Peyer's patch (tissue), 4 donors: ENCODE data around the gene TEAD4. TPM values are rescaled to one million over a fixed set of nuclear protein-coding genes. Genes with fewer than 3 reads are reported as not detected.

Source experiments
- DNase-seq, 3 donors: peaks; one replicate each; pipeline ENCODE4 v3.0.0-alpha.2; 2017 to 2019
- H3K27ac ChIP-seq, 4 donors: fragments of 200-600 bp; sonication (generic); one replicate each; pipeline ENCODE4 v1.5.1; 2016 to 2019
- H3K27me3 ChIP-seq, 2 donors: fragments of 200-600 bp; sonication (generic); one replicate each; pipeline ENCODE4 v1.5.1; 2019
- H3K36me3 ChIP-seq, 3 donors: fragments of 200-600 bp; sonication (generic); one replicate each; pipeline ENCODE4 v1.5.1; 2016 to 2019
- H3K4me1 ChIP-seq, 4 donors: fragments of 200-600 bp; sonication (generic); one replicate each; pipeline ENCODE4 v1.5.1; 2016 to 2019
- H3K4me3 ChIP-seq, 4 donors: fragments of 200-600 bp; sonication (generic); 1 replicate in 3 of 4; 2 replicates in 1 of 4; pipeline ENCODE4 v1.5.1; 2016 to 2019; ENCODE audit warnings: mild to moderate bottlenecking in 1 of 4
- H3K9me3 ChIP-seq, 4 donors: fragments of 200-600 bp; sonication (generic); one replicate each; pipeline ENCODE4 v1.5.1; 2016 to 2019; ENCODE audit warnings: mild to moderate bottlenecking in 1 of 4
- POLR2A ChIP-seq, 2 donors: fragments of 450-650 bp; IDR thresholded peaks; one replicate each; pipeline ENCODE4 v1.5.1; 2017; ENCODE audit warnings: antibody characterized with exemption in 2 of 2, mild to moderate bottlenecking in 2 of 2, moderate library complexity in 2 of 2
- total RNA-seq, 4 donors: library from RNA; depleted of rRNA; stranded (reverse); fragments of >200 nt; gene quantifications; one replicate each; pipeline ENCODE4 v1.1.0, GENCODE V29; 2016
- TF ChIP-seq, protein P1 (sequence below), 6 experiments: fragments of 450-650 bp in 4 of 6; fragments of 200-600 bp in 2 of 6; sonication (generic) in 1 of 6; IDR thresholded peaks; one replicate each; pipeline ENCODE4 v1.5.1; 2017 to 2019; ENCODE audit warnings: antibody characterized with exemption in 6 of 6, mild to moderate bottlenecking in 3 of 6, moderate library complexity in 1 of 6

Gene TEAD4
- total RNA-seq, 4 donors from 2014 or later: 4.3 to 6.6 (median 5.1) TPM

DNA sequence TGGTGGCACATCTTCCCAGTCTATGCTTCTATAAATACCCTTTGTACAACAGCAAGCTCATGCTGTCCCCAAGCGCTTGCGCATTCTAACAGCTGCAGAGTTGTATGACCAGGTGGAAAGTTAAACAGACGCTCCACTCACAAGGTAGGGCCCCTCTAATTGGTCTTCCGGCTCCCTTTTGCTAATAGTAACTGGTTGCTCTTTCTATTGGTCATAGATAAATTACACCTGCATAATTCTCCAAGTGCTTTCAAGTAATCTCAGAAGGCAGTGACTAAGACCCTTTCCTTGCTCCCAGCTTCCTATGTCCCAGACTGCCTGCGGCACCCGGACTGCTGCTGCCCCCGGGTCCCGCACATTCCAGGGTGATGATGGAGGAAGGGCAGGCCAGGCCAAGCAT is 111.9 kb downstream of the TEAD4 start:
- TF ChIP-seq POLR2A (IDR thresholded peaks at IDR 0.05): no peak
- TF ChIP-seq, protein P1, sequence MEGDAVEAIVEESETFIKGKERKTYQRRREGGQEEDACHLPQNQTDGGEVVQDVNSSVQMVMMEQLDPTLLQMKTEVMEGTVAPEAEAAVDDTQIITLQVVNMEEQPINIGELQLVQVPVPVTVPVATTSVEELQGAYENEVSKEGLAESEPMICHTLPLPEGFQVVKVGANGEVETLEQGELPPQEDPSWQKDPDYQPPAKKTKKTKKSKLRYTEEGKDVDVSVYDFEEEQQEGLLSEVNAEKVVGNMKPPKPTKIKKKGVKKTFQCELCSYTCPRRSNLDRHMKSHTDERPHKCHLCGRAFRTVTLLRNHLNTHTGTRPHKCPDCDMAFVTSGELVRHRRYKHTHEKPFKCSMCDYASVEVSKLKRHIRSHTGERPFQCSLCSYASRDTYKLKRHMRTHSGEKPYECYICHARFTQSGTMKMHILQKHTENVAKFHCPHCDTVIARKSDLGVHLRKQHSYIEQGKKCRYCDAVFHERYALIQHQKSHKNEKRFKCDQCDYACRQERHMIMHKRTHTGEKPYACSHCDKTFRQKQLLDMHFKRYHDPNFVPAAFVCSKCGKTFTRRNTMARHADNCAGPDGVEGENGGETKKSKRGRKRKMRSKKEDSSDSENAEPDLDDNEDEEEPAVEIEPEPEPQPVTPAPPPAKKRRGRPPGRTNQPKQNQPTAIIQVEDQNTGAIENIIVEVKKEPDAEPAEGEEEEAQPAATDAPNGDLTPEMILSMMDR (IDR thresholded peaks at IDR 0.05): no peak
- Histone ChIP-seq H3K9me3 (no peaks in the 10 kb centered on the region), H3K4me3 (no peak overlapping the region), H3K27me3 (no peaks in the 10 kb centered on the region), H3K4me1 (no peaks in the 10 kb centered on the region), H3K27ac (no peak overlapping the region), H3K36me3 (no peaks in the 10 kb centered on the region)
- DNase-seq: no peak

DNA sequence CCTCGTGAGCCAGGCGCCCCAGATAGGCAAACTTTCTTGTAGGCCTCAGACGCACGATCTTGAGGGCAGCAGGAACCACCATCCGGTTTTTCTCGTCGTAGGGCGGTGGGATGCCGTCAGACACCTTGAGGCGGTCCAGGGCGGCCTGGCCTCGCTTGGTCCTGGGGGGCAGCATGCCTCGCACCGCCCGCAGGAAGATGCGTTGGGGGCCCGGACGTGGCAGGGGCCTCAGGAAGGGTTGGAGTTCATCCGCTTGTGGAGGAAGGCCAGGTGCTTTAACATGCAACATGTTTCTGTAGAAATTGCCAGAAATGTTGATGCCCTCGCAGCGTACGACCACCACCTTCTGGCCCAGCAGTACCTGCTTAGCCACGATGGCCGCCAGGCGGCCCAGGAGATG is 112.5 kb downstream of the TEAD4 start:
- no peaks in the 10 kb centered on the region for H3K36me3 ChIP-seq
- no peak overlapping the region for H3K27ac ChIP-seq
- TF ChIP-seq POLR2A (IDR thresholded peaks at IDR 0.05): no peak
- TF ChIP-seq, protein P1 (IDR thresholded peaks at IDR 0.05): no peak
- H3K9me3 ChIP-seq: no peaks in the 10 kb centered on the region
- no peaks in the 10 kb centered on the region for H3K27me3 ChIP-seq
- H3K4me1 ChIP-seq: peaks cover 0 to 6% (median 2%) of the 10 kb centered on the region in 4 donors
- DNase-seq: no peak
- no peak overlapping the region for H3K4me3 ChIP-seq

DNA sequence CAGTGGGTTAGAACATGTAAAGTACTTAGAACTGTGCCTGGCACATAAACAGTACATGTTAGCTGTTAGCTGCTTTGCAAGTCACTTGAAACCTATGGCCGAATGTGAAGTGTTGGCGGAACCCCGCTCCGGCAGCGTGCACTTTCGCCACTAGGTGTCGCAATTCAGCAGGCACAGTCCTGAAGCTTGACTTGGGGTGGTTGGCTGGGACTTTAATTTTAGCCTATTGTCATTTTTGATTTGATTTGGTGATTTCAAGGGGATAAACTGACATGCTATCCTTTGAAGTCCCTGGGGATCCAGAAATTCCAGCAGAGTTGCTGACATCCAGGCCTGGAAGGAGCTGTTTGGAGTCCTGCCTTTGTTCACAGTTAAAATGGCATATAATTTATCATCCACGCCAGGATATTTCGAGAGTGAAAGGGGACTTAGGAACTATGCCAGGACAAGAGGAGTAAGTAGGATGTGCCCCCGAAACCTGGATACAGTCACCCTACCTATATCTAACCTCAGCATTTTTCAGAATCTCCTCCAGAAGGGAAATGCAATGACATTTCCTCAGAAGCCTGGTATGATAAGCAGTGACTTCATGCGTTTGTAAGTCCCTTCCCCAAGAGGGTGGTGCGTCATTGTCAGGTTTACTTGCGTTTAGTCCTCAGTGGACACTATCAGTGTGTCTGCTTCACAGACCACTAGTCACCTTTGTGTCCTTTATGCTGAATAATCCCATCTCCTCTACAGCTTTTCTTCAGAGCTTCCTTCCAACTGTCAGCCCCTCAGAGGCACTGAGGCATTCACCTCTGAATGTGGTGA is 114.4 kb downstream of the TEAD4 start:
- Histone ChIP-seq H3K27ac (no peak overlapping the region), H3K36me3 (no peaks in the 10 kb centered on the region), H3K27me3 (no peaks in the 10 kb centered on the region), H3K4me3 (no peak overlapping the region), H3K9me3 (no peaks in the 10 kb centered on the region), H3K4me1 (peaks cover 0 to 8% (median 3%) of the 10 kb centered on the region in 4 donors)
- DNase-seq: peak; percentile 63 to 92 (median 88)
- TF ChIP-seq, protein P1 (IDR thresholded peaks at IDR 0.05): peak; percentile 83 to 95 (median 90)
- TF ChIP-seq POLR2A (IDR thresholded peaks at IDR 0.05): no peak

DNA sequence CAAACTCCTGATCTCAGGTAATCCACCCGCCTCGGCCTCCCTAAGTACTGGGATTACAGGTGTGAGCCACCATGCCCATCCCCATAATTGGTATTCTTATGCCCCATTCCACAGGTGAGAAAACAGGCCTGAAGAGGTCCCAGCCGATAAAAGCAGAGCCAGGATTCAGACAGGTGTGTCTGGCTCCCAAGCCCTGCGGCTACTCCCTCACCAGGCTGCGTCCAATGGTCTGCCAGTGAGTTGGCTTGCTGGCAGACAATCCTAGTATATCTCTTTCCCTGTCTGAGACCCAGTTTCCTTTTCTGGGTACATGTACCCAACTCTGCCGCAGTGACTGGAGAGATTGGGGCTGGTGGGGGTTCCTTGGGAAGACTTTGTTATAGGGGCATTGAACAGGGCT is 116.1 kb downstream of the TEAD4 start:
- no peak overlapping the region for H3K27ac ChIP-seq
- H3K9me3 ChIP-seq: no peaks in the 10 kb centered on the region
- H3K4me1 ChIP-seq: peaks cover 0 to 8% (median 3%) of the 10 kb centered on the region in 4 donors
- H3K27me3 ChIP-seq: no peaks in the 10 kb centered on the region
- DNase-seq: peak in 1 of 3 donors; percentile 32
- no peak for TF ChIP-seq POLR2A (IDR thresholded peaks at IDR 0.05)
- TF ChIP-seq, protein P1 (IDR thresholded peaks at IDR 0.05): no peak
- no peaks in the 10 kb centered on the region for H3K36me3 ChIP-seq
- H3K4me3 ChIP-seq: no peak overlapping the region

DNA sequence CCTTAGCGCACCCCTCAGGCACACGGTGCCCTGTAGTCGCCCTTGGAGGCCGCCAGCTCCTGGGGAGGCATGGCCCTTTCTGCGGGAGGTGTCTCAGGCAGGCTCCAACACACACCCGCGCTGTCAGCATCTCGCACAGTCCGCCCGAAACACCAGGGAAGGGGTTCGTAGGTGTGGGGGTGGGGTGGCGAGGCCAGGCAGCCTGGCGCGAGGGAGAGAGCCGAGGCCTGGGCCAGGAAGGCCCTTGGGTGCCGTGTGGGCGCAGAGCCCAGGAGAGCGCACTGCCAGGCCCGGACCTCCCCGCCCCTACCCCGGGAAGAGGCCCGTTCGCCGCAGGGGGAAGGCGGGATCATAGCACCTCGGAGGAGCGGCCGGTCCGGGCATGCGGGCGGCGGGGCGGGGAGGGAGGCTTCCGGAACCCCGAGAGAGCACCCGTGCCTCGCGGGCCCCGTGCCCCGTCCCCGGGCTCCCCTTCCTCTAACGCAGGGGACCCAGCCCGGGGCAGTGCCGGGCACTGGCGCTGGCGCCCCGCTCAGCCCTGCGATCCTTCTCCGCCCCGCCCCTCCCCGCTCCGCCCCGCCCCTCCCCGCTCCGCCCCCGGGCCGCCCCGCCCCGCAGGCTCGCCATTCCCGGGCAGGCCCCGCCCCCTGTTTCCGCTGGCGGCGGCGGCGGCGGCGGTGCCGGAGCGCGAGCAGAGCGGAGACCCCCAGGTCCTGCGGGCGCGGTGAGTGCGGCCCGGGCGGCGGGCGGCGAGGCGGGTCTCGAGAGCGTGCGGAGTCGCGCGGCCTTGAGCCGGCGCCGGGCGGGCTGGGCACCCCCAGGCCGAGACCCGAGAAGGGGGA is 117.8 kb downstream of the TEAD4 start, which contains the start of gene TSPAN9:
Gene TSPAN9, plus strand, starts transcription at position 650 of the 842 bp plus-strand sequence. CDS start 123,815 bp downstream, outside the sequence.
- Histone ChIP-seq H3K27ac (peak within 1 kb of the TSS; percentile 71 to 93 (median 85)), H3K4me1 (peaks cover 0 to 8% (median 3%) of the 10 kb centered on the region in 4 donors), H3K36me3 (no peaks in the 10 kb centered on the region), H3K4me3 (peak within 1 kb of the TSS; percentile 67 to 89 (median 82)), H3K27me3 (no peaks in the 10 kb centered on the region), H3K9me3 (no peaks in the 10 kb centered on the region)
- TF ChIP-seq, protein P1 (IDR thresholded peaks at IDR 0.05): no peak
- peak; percentile 18 to 24 for TF ChIP-seq POLR2A (IDR thresholded peaks at IDR 0.05)
- DNase-seq: peak; percentile 63 to 90 (median 82)
